HG03521 (cell line): Measurements from ENCODE around the gene SUSD6.
"Not testable (repeated sequence)": the region's sequence is repeated elsewhere in the genome, so short reads cannot be mapped to it uniquely, and the experiment has no call there.

Source experiments
- ATAC-seq: cut with Tn5 transposase; IDR thresholded peaks from one replicate; pipeline ENCODE4 v1.9.1; 2021; ENCODE audit warnings: mild to moderate bottlenecking, moderate library complexity; ENCODE audit not compliant: unreplicated experiment

SUSD6 gene

GRCh38 chr14:69693801-69694729 lies 82.7 kb downstream of the SUSD6 start:
- no peak for ATAC-seq

- ATAC-seq: no peak
Observed at GRCh38 chr14:69694730-69695281, 83.4 kb downstream of the SUSD6 start.

- ATAC-seq: no peak
Observed at GRCh38 chr14:69695322-69696203, 84.2 kb downstream of the SUSD6 start.

- no peak for ATAC-seq
Observed at GRCh38 chr14:69696204-69696527, 84.8 kb downstream of the SUSD6 start.

GRCh38 chr14:69696633-69697557 lies 85.5 kb downstream of the SUSD6 start:
- ATAC-seq: no peak

GRCh38 chr14:69698572-69698971 lies 87.2 kb downstream of the SUSD6 start:
- ATAC-seq: no peak

- not testable (repeated sequence) for ATAC-seq
Observed at GRCh38 chr14:69699243-69699642, 87.8 kb downstream of the SUSD6 start.

- no peak for ATAC-seq
Observed at GRCh38 chr14:69699748-69700303, 88.4 kb downstream of the SUSD6 start.

- no peak for ATAC-seq
Observed at GRCh38 chr14:69700575-69700974, 89.2 kb downstream of the SUSD6 start.

GRCh38 chr14:69701291-69701690 lies 89.9 kb downstream of the SUSD6 start:
- no peak for ATAC-seq

GRCh38 chr14:69701857-69702256 lies 90.5 kb downstream of the SUSD6 start:
- ATAC-seq: no peak

GRCh38 chr14:69703047-69704039 lies 91.9 kb downstream of the SUSD6 start:
- no peak for ATAC-seq

- ATAC-seq: no peak
Observed at GRCh38 chr14:69704319-69704718, 92.9 kb downstream of the SUSD6 start.

- ATAC-seq: no peak
Observed at GRCh38 chr14:69705706-69706105, 94.3 kb downstream of the SUSD6 start.

GRCh38 chr14:69708049-69708448 lies 96.7 kb downstream of the SUSD6 start:
- ATAC-seq: no peak

- ATAC-seq: no peak
Observed at GRCh38 chr14:69708586-69709560, 97.5 kb downstream of the SUSD6 start.

GRCh38 chr14:69710378-69710777 lies 99.0 kb downstream of the SUSD6 start:
- no peak for ATAC-seq

- no peak for ATAC-seq
Observed at GRCh38 chr14:69711065-69711464, 99.7 kb downstream of the SUSD6 start.
